ENCODE data around the gene DCPS. TPM values are rescaled to one million over a fixed set of nuclear protein-coding genes. Genes with fewer than 3 reads are reported as not detected.

DCPS gene
- total and polyA plus RNA-seq, 7 donors = 7.6 to 30.0 (median 9.7) TPM

GRCh38 chr11:126277780-126278179 is 26.1 kb upstream of the DCPS start:
- Histone ChIP-seq H3K27ac (no peak overlapping the region), H3K4me3 (no peak overlapping the region), H3K9me3 (no peaks in the 10 kb centered on the region), H3K36me3 (peaks cover 0 to 51% (median 20%) of the 10 kb centered on the region in 4 donors), H3K4me1 (peaks cover 0 to 12% (median 7%) of the 10 kb centered on the region in 4 donors), H3K27me3 (no peaks in the 10 kb centered on the region)
- WGBS, 2 donors = 92 to 94% methylated on average over 4 of the region's 4 CpGs
- no peak for DNase-seq
- TF ChIP-seq EP300 (IDR thresholded peaks at IDR 0.05) (no peak), CTCF (IDR thresholded peaks at IDR 0.05) (no peak), POLR2AphosphoS5 (IDR thresholded peaks at IDR 0.05) (no peak), POLR2A (IDR thresholded peaks at IDR 0.05) (no peak)
- intact Hi-C loops (cut with DNase I) = no loop called here

GRCh38 chr11:126279191-126279590 is 24.7 kb upstream of the DCPS start:
- intact Hi-C loops (cut with DNase I) = no loop called here
- Histone ChIP-seq H3K36me3 (peaks cover 0 to 36% (median 16%) of the 10 kb centered on the region in 4 donors), H3K4me1 (peaks cover 0 to 21% (median 10%) of the 10 kb centered on the region in 4 donors), H3K9me3 (no peaks in the 10 kb centered on the region), H3K27ac (no peak overlapping the region), H3K27me3 (no peaks in the 10 kb centered on the region), H3K4me3 (no peak overlapping the region)
- DNase-seq = no peak
- TF ChIP-seq CTCF (IDR thresholded peaks at IDR 0.05) (no peak), EP300 (IDR thresholded peaks at IDR 0.05) (no peak), POLR2A (IDR thresholded peaks at IDR 0.05) (no peak), POLR2AphosphoS5 (IDR thresholded peaks at IDR 0.05) (no peak)
- WGBS, 2 donors = 70 to 83% methylated on average over 8 of the region's 8 CpGs

DNA sequence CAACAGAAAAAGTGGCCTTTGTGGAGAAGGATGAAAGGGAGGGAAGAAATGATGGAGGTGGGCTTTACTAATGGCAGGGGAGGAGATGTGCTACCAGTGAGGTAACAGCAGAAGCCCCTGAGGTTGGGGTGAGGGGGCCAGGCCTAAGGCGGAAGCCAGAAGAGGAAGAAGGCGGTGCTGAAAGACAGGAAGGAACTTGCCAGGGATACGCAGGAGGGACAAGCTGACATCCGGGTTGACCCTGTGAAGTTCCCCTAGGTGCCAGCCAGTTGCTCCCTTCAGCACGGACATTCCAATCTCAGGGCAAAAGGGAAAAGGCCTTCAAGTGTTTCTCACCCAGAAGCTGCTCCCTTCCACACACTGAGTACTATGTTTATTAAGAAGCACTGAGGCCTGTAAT is 23.3 kb upstream of the DCPS start:
- intact Hi-C loops (cut with DNase I) = no loop called here
- DNase-seq = peak; percentile 68
- Histone ChIP-seq H3K27me3 (no peaks in the 10 kb centered on the region), H3K9me3 (no peaks in the 10 kb centered on the region), H3K4me1 (peaks cover 0 to 29% (median 17%) of the 10 kb centered on the region in 4 donors), H3K4me3 (no peak overlapping the region), H3K27ac (peak overlapping the region in 1 of 4 donors; percentile 17), H3K36me3 (peaks cover 0 to 22% (median 9%) of the 10 kb centered on the region in 4 donors)
- TF ChIP-seq CTCF (IDR thresholded peaks at IDR 0.05) (no peak), EP300 (IDR thresholded peaks at IDR 0.05) (no peak), POLR2A (IDR thresholded peaks at IDR 0.05) (no peak), POLR2AphosphoS5 (IDR thresholded peaks at IDR 0.05) (no peak)
- 62 to 84% methylated on average over 5 of the region's 5 CpGs for WGBS, 2 donors

- Histone ChIP-seq H3K9me3 (no peaks in the 10 kb centered on the region), H3K4me3 (no peak overlapping the region), H3K27ac (peak overlapping the region in 3 of 4 donors; percentile 91 to 94 (median 94)), H3K36me3 (peaks cover 0 to 19% (median 6%) of the 10 kb centered on the region in 4 donors), H3K27me3 (no peaks in the 10 kb centered on the region), H3K4me1 (peaks cover 0 to 29% (median 17%) of the 10 kb centered on the region in 4 donors)
- intact Hi-C loops (cut with DNase I) = no loop called here
- peak; percentile 40 for DNase-seq
- no peak for TF ChIP-seq CTCF (IDR thresholded peaks at IDR 0.05)
- TF ChIP-seq POLR2A (IDR thresholded peaks at IDR 0.05) = no peak
- TF ChIP-seq POLR2AphosphoS5 (IDR thresholded peaks at IDR 0.05) = no peak
- no peak for TF ChIP-seq EP300 (IDR thresholded peaks at IDR 0.05)
- WGBS, 2 donors = 91 to 93% methylated on average over 6 of the region's 6 CpGs
Observed at GRCh38 chr11:126281245-126281644, 22.6 kb upstream of the DCPS start.

DNA sequence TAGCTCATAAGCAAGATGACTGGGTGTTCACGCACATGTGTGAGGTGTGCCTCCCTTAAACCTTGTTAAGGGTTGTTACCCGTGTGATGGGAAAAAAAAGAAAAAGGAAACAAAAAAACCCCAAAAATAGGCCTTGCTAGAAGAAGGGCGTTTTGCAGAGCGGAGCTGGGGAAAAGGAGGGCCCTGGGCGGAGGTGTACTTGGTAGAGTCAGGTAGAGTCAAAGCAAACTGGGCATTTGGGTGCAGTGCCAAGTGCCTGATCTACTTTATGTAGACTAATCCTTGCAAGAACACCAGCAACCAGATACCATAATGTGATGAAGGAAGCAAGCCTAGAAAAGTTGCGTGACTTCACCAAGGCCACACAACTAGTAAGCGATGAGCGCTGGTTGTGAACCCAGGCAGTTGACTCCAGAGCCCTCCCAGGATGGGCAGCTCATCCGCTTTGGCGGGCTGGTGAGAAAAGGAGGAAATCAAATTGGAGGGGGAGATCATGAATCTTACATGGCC is 22.1 kb upstream of the DCPS start:
- intact Hi-C loops (cut with DNase I) = no loop called here
- no peak for TF ChIP-seq POLR2AphosphoS5 (IDR thresholded peaks at IDR 0.05)
- TF ChIP-seq CTCF (IDR thresholded peaks at IDR 0.05) = no peak
- no peak for TF ChIP-seq POLR2A (IDR thresholded peaks at IDR 0.05)
- no peak for TF ChIP-seq EP300 (IDR thresholded peaks at IDR 0.05)
- WGBS, 2 donors = 92 to 95% methylated on average over 10 of the region's 10 CpGs
- Histone ChIP-seq H3K4me3 (peak overlapping the region in 2 of 4 donors; percentile 78 to 92), H3K4me1 (peaks cover 0 to 29% (median 17%) of the 10 kb centered on the region in 4 donors), H3K27ac (peak overlapping the region; percentile 91 to 94 (median 92)), H3K9me3 (no peaks in the 10 kb centered on the region), H3K27me3 (no peaks in the 10 kb centered on the region), H3K36me3 (peaks cover 0 to 22% (median 6%) of the 10 kb centered on the region in 4 donors)
- DNase-seq = peak; percentile 56

All from sigmoid colon (tissue), 7 donors.